ENCODE measurements around the gene POLR2J. TPM values are rescaled to one million over a fixed set of nuclear protein-coding genes. Genes with fewer than 3 reads are reported as not detected.

The POLR2J gene
- total RNA-seq, 2 donors from 2014 or later = 23.2 to 46.4 TPM

GRCh38 chr7:102446387-102447156 is 32.1 kb downstream of the POLR2J start:
- TF ChIP-seq POLR2A (IDR thresholded peaks at IDR 0.05) (no peak), CTCF (IDR thresholded peaks at IDR 0.05) (no peak), POLR2AphosphoS5 (IDR thresholded peaks at IDR 0.05) (no peak)
- 96% methylated on average over 39 of the region's 41 CpGs for WGBS
- Histone ChIP-seq H3K4me1 (replicated peaks) (no peaks in the 10 kb centered on the region), H3K27me3 (replicated peaks; ENCODE audit: insufficient read depth) (no peaks in the 10 kb centered on the region), H3K27ac (no peak overlapping the region), H3K4me3 (no peak overlapping the region), H3K9me3 (no peaks in the 10 kb centered on the region), H3K36me3 (no peaks in the 10 kb centered on the region)
- DNase-seq (ENCODE audit: low spot score) = no peak
- intact Hi-C loops (cut with DNase I) = no loop called here

GRCh38 chr7:102445674-102446071 is 33.0 kb downstream of the POLR2J start:
- WGBS = 45% methylated on average over 2 of the region's 2 CpGs
- Histone ChIP-seq H3K27ac (no peak overlapping the region), H3K27me3 (replicated peaks; ENCODE audit: insufficient read depth) (no peaks in the 10 kb centered on the region), H3K4me1 (replicated peaks) (no peaks in the 10 kb centered on the region), H3K9me3 (no peaks in the 10 kb centered on the region), H3K4me3 (no peak overlapping the region), H3K36me3 (no peaks in the 10 kb centered on the region)
- TF ChIP-seq POLR2AphosphoS5 (IDR thresholded peaks at IDR 0.05) (no peak), CTCF (IDR thresholded peaks at IDR 0.05) (no peak), POLR2A (IDR thresholded peaks at IDR 0.05) (no peak)
- no peak for DNase-seq (ENCODE audit: low spot score)
- intact Hi-C loops (cut with DNase I) = no loop called here

GRCh38 chr7:102444961-102445673 is 33.6 kb downstream of the POLR2J start:
- no peaks in the 10 kb centered on the region for H3K36me3 ChIP-seq
- TF ChIP-seq CTCF (IDR thresholded peaks at IDR 0.05) = no peak
- TF ChIP-seq POLR2A (IDR thresholded peaks at IDR 0.05) = no peak
- TF ChIP-seq POLR2AphosphoS5 (IDR thresholded peaks at IDR 0.05) = no peak
- no peak overlapping the region for H3K27ac ChIP-seq
- H3K27me3 ChIP-seq (replicated peaks; ENCODE audit: insufficient read depth) = no peaks in the 10 kb centered on the region
- DNase-seq (ENCODE audit: low spot score) = no peak
- intact Hi-C loops (cut with DNase I) = no loop called here
- no peaks in the 10 kb centered on the region for H3K9me3 ChIP-seq
- no peaks in the 10 kb centered on the region for H3K4me1 ChIP-seq (replicated peaks)
- 91% methylated on average over 17 of the region's 17 CpGs for WGBS
- no peak overlapping the region for H3K4me3 ChIP-seq

DNA sequence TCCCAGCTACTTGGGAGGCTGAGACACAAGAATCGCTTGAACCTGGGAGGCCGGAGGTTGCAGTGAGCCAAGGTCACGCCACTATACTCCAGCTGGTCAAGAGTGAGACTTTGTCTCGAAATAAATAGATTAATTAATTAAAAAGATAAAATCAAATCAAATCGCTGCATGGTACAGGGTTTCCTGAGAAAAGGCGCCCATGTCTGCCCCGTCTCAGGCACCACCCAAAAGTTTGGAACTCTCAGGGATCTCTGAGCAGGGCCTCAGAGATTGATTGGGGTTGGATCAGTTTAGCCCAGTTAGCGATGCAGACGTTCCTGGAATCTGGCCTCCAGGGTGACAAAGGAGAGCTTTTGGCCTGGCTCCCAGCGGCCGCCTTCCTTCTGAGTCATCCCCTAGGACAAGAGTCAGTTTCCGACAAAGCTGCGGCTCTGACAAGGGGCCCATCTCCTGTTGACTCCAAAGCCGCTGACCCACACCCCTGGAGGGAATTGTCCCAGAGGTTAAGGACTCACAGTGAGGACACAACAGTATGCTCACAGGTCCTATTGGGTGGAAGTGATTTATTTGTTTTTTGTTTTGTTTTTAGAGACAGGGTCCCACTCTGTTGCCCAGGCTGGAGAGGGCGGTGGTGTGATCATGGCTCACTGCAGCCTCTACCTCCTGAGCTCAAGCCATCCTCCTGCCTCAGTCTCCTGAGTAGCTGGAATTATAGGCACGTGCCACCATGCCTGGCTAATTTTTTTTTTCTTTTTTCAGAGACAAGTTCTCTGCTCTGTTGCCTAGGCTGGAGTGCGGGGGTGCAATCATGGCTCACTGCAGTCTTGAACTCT is 38.5 kb downstream of the POLR2J start:
- no peak overlapping the region for H3K27ac ChIP-seq
- WGBS = 65% methylated on average over 17 of the region's 17 CpGs
- no peaks in the 10 kb centered on the region for H3K27me3 ChIP-seq (replicated peaks; ENCODE audit: insufficient read depth)
- H3K36me3 ChIP-seq = no peaks in the 10 kb centered on the region
- intact Hi-C loops (cut with DNase I) = no loop called here
- peak; percentile 61 for DNase-seq (ENCODE audit: low spot score)
- H3K4me1 ChIP-seq (replicated peaks) = no peaks in the 10 kb centered on the region
- TF ChIP-seq POLR2AphosphoS5 (IDR thresholded peaks at IDR 0.05) = no peak
- TF ChIP-seq CTCF (IDR thresholded peaks at IDR 0.05) = no peak
- no peak for TF ChIP-seq POLR2A (IDR thresholded peaks at IDR 0.05)
- no peaks in the 10 kb centered on the region for H3K9me3 ChIP-seq
- H3K4me3 ChIP-seq = no peak overlapping the region

All from prostate gland (tissue), 2 donors.